Activated CD4-positive, CD25-positive, alpha-beta regulatory T cell treated with anti-CD3 and anti-CD28 coated beads, Interleukin-2, amount 50 U/mL, for 72 hours (primary cell): ENCODE results near the gene NIPA2.

Experiments
- DNase-seq: peaks from one replicate; pipeline ENCODE4 v3.0.0; 2021

NIPA2 gene

DNA sequence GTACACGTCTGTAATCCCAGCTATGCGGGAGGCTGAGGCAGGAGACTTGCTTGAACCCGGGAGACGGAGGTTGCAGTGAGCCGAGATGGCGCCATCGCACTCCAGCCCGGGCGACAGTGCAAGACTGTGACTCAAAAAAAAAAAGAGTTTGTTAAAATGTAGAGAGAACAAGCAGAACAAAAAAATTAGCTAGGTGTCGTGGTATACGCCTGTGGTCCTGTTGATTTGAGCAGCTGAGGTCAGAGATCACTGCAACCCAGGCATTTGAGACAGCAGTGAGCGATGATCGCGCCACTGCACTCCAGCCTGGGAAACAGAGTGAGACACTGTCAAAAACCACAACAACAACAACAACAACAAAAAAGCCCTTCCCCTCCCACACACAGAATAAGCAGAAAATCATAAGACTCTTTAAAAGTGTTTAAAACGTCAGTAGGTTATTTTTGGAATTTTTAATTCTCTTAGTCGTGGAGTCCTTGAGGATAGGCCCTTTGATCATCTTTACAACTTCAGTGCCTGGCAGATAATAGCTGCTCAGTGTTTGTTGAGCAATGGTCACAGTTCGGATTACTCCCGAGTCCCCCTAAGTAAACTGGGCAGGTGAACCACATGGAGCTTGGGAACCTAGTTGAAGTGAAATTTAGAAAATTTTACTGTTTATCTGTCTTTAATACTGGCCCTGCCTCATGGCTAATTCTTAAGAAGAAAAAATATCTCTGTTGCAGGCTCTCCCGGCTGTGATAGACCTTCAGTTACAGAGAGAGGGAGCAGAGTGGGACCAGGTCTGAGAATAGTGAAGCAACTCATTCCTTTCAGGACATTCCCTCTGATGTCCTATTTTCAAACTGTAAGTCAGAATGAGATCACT lies 6.2 kb downstream of the NIPA2 start:
- no peak for DNase-seq

DNA sequence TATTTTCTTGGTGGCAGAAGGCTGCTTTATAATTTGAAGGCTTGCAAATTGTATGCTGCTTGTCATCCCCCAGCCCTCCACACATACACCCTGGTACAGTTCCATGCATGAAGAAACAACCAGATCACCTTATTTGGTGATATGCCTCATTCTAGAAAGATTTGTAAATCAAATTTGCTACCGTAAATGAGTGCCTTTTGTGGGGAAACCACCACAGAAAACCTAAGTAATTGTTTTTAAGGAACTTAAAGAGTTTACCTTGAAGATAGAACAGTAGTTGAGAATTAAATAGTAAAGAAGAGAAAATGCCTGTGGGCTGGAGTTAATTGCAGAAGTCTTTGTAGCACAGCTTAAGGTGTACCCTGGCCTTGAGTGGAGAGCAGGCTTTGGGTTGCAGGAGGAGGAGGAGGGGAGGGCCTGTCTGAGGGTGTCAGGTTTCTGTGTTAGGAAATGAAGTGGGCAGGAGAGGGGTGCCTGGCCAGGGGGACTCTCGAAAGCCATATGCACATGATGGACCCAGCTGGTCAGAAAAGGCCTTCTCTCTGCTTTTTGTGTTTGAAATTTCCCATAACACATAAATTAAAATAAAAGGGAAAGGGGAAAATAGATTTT lies 6.9 kb downstream of the NIPA2 start:
- DNase-seq, result no peak

DNA sequence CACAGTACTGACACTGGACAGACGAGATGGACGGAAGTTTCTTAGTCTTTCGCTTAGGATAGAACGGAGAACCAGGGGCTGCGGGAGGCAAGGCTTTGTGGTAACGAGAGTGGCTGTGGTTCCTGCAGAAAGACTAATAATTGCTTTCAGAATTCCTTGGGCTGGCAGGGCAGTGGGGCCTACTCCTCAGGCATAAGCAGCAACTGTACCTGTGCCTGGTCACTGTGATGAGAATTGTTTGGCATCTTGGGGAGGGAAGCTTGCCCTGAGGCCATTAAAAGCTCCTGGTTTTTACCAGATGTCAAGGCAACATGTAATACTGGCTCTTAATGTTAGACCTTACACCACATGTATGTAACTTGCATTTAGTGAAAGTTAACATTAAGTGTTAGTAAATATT lies 7.6 kb downstream of the NIPA2 start:
- no peak for DNase-seq

DNA sequence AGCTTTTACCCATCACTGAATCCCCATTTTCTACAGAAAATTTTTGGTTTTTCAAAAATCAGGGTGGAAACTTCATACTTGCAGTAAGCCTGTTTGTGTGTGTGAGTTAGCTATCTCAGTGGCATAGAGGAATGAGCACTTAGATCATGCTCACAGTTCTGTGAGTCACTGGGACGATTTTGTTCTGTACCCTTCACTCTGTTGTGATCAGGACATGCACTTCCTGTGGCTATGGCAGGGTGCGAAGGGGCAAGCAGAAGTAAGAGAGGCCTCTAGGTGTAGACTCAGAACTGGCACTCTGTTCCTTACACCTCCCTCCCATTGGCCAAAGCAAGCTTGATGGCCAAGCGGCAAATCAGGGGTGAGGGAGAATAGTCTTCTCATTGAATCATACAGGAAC lies 11.6 kb downstream of the NIPA2 start:
- no peak for DNase-seq

DNA sequence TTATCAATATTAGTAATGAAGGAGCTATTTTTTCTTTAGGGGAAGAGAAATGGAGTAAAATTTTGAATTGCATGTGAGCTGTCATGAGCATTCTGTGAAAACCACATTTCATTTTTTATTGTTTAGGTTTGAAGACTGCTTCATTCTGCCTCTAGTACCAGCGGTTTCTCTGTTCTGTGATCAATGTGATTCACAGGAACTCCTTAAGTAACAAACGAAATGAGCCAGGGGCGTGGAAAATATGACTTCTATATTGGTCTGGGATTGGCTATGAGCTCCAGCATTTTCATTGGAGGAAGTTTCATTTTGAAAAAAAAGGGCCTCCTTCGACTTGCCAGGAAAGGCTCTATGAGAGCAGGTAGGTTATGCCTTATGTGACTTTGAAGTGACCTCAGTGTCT lies 13.0 kb downstream of the NIPA2 start:
- no peak for DNase-seq

DNA sequence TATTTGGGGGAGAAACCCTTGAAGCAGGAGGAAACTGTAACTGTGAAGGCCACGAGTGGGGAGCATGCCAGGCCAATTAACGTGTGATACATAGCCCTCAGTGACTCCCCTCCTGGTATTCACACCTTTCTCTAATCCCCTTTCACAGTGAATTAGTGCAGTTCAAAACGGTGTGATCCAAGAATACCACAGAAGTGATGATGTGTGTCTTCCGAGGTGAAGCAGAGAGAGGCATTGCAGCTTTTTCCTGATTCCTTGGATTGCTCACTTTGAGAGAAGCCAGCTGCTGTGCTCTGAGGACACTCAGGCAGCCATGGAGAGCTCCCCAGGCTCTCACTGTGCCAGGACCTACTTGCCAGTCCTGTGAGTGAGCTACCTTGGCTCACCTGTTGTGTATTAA lies 17.3 kb downstream of the NIPA2 start:
- no peak for DNase-seq

DNA sequence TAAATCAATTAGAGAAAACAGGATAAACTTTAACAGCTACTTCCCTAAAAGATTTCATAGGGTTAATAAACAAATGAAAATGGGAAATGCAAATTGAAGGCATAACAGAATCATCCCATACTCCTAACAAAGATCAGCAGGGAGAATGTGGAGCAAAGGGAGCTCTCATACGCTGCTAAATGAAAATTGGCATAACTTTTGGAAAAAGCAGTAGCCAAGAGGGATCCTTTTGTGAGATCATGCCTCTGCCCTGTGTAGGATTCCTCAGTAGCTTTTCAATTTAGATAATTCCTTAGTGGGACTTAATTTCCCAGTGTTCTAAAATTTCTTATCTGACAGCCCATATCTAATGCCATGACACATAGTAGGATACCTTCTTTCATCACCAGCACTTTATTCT lies 18.2 kb downstream of the NIPA2 start:
- no peak for DNase-seq

DNA sequence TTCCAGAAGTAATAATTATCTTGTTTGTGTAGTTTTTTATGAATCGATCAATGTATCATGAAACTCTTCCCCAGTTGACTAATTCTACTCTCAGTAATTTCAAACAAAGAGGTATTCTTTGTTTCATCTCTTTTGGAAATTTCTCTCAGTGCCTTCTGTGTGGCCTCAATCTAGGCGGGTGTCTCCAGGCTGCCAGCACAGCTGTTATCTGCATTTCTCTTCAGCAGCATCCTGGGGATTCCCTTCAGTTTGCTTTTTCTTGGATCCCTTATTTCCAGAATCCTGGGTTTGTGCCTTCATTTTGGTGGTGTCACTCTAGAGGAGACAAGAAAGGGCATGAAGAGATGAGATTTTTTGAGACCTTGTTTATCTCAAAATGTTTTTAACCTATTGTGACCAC lies 22.7 kb downstream of the NIPA2 start:
- DNase-seq, result no peak

DNA sequence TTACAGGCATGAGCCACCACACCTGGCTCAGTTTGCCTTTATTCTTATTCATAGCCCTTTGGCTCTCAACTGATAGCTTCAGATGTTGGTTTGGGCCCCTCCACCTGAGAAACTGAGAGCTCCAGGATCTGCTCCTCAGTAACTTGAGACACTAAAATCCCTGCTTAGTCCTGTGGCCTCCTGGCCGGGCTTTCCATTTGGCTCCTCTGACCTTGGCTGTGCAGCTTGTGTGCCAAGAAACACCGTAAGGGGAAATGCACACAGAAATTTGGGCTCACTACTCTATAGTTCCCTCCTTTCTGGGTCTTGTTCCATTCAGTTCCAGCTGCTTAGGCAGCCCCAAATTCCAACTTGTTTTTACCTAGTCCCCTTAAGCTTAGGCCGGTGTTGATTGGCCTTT lies 24.9 kb downstream of the NIPA2 start:
- DNase-seq, result no peak

DNA sequence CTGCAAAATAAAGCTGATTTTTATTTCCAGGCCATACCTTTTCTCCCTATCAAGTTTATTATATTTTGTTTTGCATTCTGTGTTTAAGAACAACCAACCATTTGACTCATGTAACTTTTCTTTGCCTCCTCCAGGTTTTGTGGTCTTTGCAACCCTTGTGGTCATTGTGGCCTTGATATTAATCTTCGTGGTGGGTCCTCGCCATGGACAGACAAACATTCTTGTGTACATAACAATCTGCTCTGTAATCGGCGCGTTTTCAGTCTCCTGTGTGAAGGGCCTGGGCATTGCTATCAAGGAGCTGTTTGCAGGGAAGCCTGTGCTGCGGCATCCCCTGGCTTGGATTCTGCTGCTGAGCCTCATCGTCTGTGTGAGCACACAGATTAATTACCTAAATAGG lies 27.6 kb downstream of the NIPA2 start:
- DNase-seq, result no peak

DNA sequence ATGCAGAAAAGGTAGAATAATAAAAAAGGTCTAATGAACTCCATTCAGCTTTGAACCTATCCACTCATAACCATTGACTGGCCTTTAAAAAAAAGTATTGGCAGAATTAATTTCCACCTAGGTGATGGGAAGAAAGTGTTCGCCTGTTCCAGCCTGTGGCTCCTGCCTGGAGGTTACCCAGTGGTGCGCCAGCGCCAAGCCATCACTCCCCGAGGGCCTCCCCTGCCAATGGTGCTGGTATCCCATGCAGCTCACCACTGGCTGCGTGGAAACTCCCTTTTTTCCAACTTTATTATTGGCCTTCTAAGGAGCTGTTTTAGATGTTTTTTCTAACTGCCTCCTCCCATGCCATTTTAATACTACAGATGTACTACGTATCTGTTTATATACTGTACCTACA lies 29.4 kb downstream of the NIPA2 start:
- DNase-seq, result no peak

DNA sequence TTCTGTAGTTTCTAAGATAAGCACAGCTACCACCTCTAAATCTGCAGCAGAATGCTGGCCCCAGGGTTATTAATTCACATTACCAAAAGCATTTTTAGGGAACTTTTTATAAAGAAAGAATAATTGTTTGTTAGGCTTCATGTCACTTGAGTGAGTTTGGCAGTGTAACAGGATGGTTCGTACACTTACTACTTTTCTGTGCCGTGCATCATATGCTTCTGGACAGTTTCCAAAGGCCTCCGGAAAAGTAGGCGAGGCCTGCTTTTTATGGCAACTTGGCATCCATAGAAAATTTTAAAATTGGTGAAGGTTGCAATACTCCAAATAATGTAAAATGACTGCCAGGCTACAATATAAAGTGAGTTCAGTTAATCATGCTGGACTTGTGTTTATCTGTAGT lies 30.0 kb downstream of the NIPA2 start:
- DNase-seq, result no peak

DNA sequence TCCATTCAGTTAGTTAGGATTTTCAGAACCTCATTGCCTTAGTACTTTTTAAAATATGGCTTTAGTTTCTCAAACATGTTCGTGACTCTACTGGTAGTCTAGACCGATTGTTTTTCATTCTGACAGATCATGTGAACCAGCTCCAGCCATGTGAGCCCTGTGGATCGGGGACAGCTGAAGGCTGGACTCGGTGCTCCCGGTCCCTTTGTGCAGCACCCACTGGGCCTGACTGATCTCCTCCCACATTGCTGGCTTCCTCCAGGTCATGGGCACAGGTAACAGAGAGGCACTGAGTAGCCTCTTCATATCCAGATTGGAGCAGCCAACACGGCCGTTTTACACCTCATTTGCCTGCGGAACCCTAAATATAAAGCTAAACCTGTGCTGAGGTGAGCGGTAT lies 30.5 kb downstream of the NIPA2 start:
- no peak for DNase-seq

DNA sequence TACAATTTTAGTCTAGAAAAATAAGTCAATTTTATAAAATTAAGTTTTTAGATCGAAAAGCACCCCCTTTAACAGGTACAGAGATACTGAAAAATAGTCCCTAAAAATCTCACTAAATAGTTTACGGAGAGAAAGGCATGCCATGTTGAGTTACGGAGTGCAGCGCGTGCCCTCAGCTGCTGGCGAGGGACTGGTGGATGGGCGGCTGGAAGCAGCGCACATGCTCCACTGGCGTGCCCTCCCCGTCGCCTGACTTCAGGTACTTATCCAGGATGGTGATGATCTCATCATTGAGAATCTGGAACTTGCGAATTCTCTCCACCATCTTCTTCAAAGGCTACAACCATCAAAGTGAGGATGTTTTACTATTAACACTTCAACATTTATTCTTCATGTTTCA lies 31.4 kb downstream of the NIPA2 start:
- DNase-seq, result no peak

DNA sequence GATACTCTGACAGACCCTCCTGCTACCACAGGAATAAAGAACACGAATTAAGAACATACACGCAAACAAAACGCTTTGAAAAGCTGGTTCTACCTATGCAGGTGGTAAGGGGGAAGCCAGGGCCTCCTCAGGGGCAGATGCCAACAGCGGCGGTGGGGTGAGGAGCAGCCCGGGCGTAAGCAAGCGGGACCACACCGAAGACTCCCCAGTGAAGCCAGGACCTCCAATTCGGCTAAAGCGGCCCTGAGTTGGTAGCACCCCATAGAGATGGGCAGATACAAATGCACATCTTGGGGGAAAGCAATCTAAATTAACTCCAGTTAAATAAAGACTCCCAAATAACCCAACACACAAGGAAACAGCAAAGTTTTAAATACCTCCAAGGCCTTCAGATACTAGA lies 32.4 kb downstream of the NIPA2 start:
- DNase-seq, result no peak

DNA sequence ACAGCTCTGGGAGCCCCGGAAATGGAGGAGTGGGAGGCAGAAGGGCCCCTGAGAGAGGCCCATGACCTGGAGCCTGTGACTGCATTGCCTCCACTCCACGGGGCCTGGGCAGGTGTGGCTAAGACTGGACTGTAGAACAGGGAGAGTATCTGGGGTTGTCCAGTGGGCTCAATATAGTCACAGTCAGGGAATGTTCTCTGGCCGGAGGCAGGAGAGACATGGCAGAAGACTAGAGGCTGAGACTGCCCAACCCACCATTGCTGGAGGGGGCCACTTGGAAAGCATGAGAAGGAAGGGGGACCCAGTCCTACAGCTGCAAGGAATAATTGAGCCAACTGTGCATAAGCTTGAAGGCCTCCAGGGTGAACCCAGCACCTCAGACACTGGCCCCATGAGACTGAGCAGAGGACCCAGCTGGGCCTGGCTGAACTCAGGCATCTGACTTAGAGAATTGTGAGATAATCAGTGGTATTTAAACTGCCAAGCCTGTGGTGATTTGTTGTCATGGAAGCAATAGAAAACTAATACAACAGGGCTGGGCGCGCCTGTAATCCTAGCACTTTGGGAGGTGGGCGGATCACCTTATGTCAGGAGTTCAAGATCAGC lies 33.1 kb downstream of the NIPA2 start:
- no peak for DNase-seq

DNA sequence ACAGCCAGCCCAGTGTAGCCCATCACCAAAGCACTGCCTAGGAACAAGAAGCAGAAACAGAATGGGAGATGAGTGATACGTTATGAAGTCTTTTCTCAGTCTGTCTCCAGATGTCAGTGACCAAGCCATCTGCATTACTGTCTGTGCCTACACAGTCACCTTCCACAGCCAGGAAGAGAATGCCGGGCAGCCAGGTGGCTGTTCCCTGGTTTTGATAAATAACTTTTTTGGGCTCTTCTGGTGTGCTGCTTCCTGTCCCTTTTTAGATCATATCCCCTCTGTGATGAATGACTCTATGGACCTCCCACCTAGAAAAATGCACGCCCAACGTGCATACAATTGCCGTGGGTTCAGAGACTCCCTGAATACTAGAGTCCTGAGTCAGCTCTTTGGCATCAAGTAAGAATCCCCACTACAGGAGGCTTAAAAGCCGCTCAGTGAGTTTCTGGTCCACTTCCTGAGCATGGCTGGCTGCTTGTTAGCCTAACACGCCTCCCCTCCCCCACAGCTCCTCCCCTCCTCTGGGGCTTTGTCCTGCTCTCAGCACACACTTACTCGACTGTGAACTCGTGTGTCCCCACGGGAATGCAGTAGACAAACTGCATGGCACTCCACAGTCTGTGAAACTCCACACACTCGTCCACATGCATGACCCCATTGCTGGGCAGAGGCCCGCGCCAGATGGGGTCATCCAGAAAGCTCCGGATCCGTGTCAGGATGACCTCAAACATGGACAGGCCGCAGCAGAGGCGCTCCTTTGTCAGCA lies 34.7 kb downstream of the NIPA2 start:
- DNase-seq, result no peak

DNA sequence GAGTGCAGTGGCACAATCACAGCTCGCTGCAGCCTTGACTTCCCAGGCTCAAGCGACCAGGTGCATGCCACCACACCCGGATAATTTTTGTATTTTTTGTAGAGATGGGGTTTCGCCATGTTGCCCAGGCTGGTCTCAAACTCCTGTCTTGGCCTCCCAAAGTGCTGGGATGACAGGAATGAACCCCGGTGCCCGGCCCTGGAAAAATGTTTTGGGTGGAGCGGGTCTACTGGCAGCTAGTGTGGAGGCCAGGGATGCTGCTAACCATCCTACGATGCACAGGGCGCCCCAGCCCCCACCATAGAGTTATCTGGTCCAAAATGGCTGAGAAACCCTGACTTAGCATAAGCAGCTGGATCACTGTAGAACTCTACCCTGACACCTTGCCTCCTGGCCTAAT lies 35.4 kb downstream of the NIPA2 start:
- DNase-seq, result no peak

DNA sequence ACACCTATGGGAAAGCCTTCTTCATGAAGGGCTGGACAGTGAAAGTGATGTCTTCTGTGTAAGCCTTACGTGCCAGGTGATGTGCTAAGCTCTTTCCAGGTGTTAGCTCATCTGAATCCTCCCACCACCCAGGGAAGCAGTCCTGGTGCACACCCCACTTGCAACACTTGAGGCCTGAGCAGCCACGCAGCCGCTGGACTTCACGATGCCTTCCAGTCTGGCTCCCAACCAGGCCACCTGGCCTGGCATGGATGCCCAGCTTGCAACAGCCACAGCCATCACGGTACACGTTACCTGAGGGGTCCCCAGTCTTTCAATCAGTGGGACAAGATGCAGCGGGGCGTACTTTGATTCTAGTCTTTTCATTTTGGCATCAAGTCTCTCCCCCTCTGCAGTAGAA lies 35.8 kb downstream of the NIPA2 start:
- no peak for DNase-seq

DNA sequence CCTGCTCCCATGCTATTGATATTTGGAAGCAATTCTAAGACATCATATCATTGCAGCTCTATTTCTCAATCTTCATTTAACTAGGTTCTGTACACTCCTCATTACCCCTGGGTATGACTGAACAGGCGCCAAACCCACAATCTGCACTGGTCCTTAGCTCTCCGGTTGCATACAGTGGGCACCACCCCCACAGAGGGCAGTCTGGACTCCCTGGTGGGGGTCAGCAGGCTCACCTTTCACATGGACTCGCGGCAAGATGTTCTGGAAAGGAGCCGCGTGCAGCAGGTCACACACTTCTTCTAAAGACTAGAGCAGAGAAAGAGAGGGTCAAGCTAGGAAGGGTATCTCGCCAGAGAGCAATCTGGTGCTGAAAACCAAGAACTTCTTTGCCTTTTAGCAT lies 36.5 kb downstream of the NIPA2 start:
- DNase-seq, result no peak

DNA sequence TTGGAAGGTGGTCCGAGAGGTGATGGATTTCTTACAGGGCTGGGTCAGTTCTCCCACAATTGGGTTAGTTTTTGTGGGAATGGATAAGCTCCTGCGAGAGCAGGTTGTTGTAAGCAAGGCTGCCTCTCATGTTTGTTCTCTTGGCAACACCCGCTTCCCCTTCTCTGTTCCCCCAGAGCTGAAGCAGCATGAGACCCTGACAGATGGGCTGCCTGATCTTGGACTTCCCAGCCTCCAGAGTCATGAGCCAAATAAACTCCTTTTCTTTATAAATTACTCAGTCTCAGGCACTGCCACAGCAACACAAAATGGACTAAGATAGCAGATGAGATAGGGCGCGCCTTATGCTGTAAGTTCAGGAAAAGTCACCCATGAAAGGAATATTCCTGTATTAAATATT lies 38.7 kb downstream of the NIPA2 start:
- no peak for DNase-seq

DNA sequence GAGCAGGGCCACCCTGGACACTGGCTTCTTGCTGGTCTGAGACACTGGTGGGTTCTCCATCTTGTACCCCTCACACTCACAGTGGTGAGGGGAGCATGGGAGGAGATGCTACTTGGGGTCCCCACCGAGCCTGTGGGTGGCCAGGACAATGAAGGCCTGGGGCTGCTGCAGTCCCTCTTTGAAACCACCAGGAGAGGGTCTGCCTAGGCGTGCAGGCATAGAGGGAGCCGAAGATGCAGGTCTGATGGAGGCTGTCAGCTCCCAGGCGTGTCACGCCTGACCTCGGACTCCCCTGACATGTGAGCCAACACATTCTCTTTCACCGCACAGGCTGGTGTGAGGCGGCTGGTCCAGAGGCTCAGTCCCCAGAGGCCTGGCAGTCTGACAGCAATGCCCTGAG lies 39.1 kb downstream of the NIPA2 start:
- no peak for DNase-seq

DNA sequence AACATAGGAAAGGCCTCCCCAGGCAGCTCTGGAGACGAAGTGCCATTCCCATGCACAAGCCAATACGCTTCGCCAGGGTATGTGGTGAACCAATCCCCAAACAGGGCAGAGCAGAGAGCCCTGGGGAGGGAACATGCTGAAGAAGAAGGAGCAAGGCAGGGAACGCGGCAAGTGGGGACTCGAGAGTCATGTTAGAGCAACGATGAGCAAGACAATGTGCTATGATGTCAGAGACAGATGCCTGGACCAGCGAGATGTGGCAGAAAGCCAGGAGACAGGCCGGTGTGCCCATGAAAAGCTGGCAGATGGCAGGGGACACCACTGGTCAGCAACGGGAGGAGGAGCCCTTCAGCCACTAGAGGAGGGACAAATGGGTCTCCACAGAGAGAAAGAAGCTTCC lies 39.6 kb downstream of the NIPA2 start:
- no peak for DNase-seq
